ENCODE data around the gene RASA3.
"Not testable (repeated sequence)": the region's sequence is repeated elsewhere in the genome, so short reads cannot be mapped to it uniquely, and the experiment has no call there.

The RASA3 gene

GRCh38 chr13:114132419-114133121 is at the start of gene RASA3:
TSS of gene RASA3 (minus strand) at chr13:114132623. CDS start at chr13:114132489, 134 bp downstream.
- H3K36me3 ChIP-seq (ENCODE audit: control insufficient read depth, insufficient read depth, low read length): no peaks in the 10 kb centered on the region
- peaks cover 27% of the 10 kb centered on the region for H3K27me3 ChIP-seq (ENCODE audit: control insufficient read depth, insufficient read depth, low read length)
- H3K9me3 ChIP-seq (ENCODE audit: control insufficient read depth, low read length): no peaks in the 10 kb centered on the region
- H3K4me3 ChIP-seq (ENCODE audit: low read length): peak within 1 kb of the TSS; percentile 49
- H3K9ac ChIP-seq (ENCODE audit: low read length): peak within 1 kb of the TSS; percentile 61
- peaks cover 25% of the 10 kb centered on the region for H3K4me1 ChIP-seq (ENCODE audit: control insufficient read depth, insufficient read depth, low read length)

GRCh38 chr13:114179087-114179658 is 46.8 kb upstream of the RASA3 start, which contains the start of gene CFAP97D2:
TSS of gene CFAP97D2 (plus strand) at chr13:114179257. CDS start at chr13:114179331, 74 bp downstream.
- Histone ChIP-seq H3K9ac (ENCODE audit: low read length) (no peak within 1 kb of the TSS), H3K4me3 (ENCODE audit: low read length) (no peak within 1 kb of the TSS), H3K36me3 (ENCODE audit: control insufficient read depth, insufficient read depth, low read length) (no peaks in the 10 kb centered on the region), H3K27me3 (ENCODE audit: control insufficient read depth, insufficient read depth, low read length) (peaks cover 10% of the 10 kb centered on the region), H3K4me1 (ENCODE audit: control insufficient read depth, insufficient read depth, low read length) (no peaks in the 10 kb centered on the region), H3K9me3 (ENCODE audit: control insufficient read depth, low read length) (no peaks in the 10 kb centered on the region)

- Histone ChIP-seq H3K9me3 (ENCODE audit: control insufficient read depth, low read length) (no peaks in the 10 kb centered on the region), H3K27me3 (ENCODE audit: control insufficient read depth, insufficient read depth, low read length) (peaks cover 10% of the 10 kb centered on the region), H3K4me3 (ENCODE audit: low read length) (no peak overlapping the region), H3K4me1 (ENCODE audit: control insufficient read depth, insufficient read depth, low read length) (no peaks in the 10 kb centered on the region), H3K36me3 (ENCODE audit: control insufficient read depth, insufficient read depth, low read length) (no peaks in the 10 kb centered on the region), H3K9ac (ENCODE audit: low read length) (no peak overlapping the region)
Observed at GRCh38 chr13:114177245-114178010, 45.0 kb upstream of the RASA3 start.

- H3K36me3 ChIP-seq (ENCODE audit: control insufficient read depth, insufficient read depth, low read length); H3K9me3 ChIP-seq (ENCODE audit: control insufficient read depth, low read length): not testable (repeated sequence)
Observed at GRCh38 chr13:114176359-114176902, 44.0 kb upstream of the RASA3 start.

GRCh38 chr13:114174529-114174961 is 42.1 kb upstream of the RASA3 start:
- Histone ChIP-seq H3K4me3 (ENCODE audit: low read length) (no peak overlapping the region), H3K9ac (ENCODE audit: low read length) (no peak overlapping the region), H3K4me1 (ENCODE audit: control insufficient read depth, insufficient read depth, low read length) (no peaks in the 10 kb centered on the region), H3K36me3 (ENCODE audit: control insufficient read depth, insufficient read depth, low read length) (no peaks in the 10 kb centered on the region), H3K27me3 (ENCODE audit: control insufficient read depth, insufficient read depth, low read length) (peaks cover 10% of the 10 kb centered on the region), H3K9me3 (ENCODE audit: control insufficient read depth, low read length) (no peaks in the 10 kb centered on the region)

More at GRCh38 chr13:114176359-114176902, 44.0 kb upstream of the RASA3 start:
- H3K9ac ChIP-seq (ENCODE audit: low read length); H3K27me3 ChIP-seq (ENCODE audit: control insufficient read depth, insufficient read depth, low read length); H3K4me3 ChIP-seq (ENCODE audit: low read length); H3K4me1 ChIP-seq (ENCODE audit: control insufficient read depth, insufficient read depth, low read length): not testable (repeated sequence)

- no peaks in the 10 kb centered on the region for H3K4me1 ChIP-seq (ENCODE audit: control insufficient read depth, insufficient read depth, low read length)
- no peaks in the 10 kb centered on the region for H3K9me3 ChIP-seq (ENCODE audit: control insufficient read depth, low read length)
- no peak overlapping the region for H3K4me3 ChIP-seq (ENCODE audit: low read length)
- no peaks in the 10 kb centered on the region for H3K36me3 ChIP-seq (ENCODE audit: control insufficient read depth, insufficient read depth, low read length)
- H3K27me3 ChIP-seq (ENCODE audit: control insufficient read depth, insufficient read depth, low read length): peaks cover 4% of the 10 kb centered on the region
- no peak overlapping the region for H3K9ac ChIP-seq (ENCODE audit: low read length)
Observed at GRCh38 chr13:114173745-114174144, 41.3 kb upstream of the RASA3 start.

- H3K4me1 ChIP-seq (ENCODE audit: control insufficient read depth, insufficient read depth, low read length): no peaks in the 10 kb centered on the region
- no peak overlapping the region for H3K4me3 ChIP-seq (ENCODE audit: low read length)
- H3K27me3 ChIP-seq (ENCODE audit: control insufficient read depth, insufficient read depth, low read length): no peaks in the 10 kb centered on the region
- H3K9me3 ChIP-seq (ENCODE audit: control insufficient read depth, low read length): no peaks in the 10 kb centered on the region
- H3K9ac ChIP-seq (ENCODE audit: low read length): no peak overlapping the region
- H3K36me3 ChIP-seq (ENCODE audit: control insufficient read depth, insufficient read depth, low read length): no peaks in the 10 kb centered on the region
Observed at GRCh38 chr13:114173272-114173671, 40.8 kb upstream of the RASA3 start.

GRCh38 chr13:114167885-114168284 is 35.5 kb upstream of the RASA3 start:
- Histone ChIP-seq H3K9me3 (ENCODE audit: control insufficient read depth, low read length) (no peaks in the 10 kb centered on the region), H3K4me1 (ENCODE audit: control insufficient read depth, insufficient read depth, low read length) (no peaks in the 10 kb centered on the region), H3K9ac (ENCODE audit: low read length) (no peak overlapping the region), H3K4me3 (ENCODE audit: low read length) (no peak overlapping the region), H3K36me3 (ENCODE audit: control insufficient read depth, insufficient read depth, low read length) (no peaks in the 10 kb centered on the region), H3K27me3 (ENCODE audit: control insufficient read depth, insufficient read depth, low read length) (peaks cover 20% of the 10 kb centered on the region)

- peaks cover 24% of the 10 kb centered on the region for H3K27me3 ChIP-seq (ENCODE audit: control insufficient read depth, insufficient read depth, low read length)
- no peaks in the 10 kb centered on the region for H3K4me1 ChIP-seq (ENCODE audit: control insufficient read depth, insufficient read depth, low read length)
- H3K9ac ChIP-seq (ENCODE audit: low read length): no peak overlapping the region
- H3K4me3 ChIP-seq (ENCODE audit: low read length): no peak overlapping the region
- no peaks in the 10 kb centered on the region for H3K36me3 ChIP-seq (ENCODE audit: control insufficient read depth, insufficient read depth, low read length)
- H3K9me3 ChIP-seq (ENCODE audit: control insufficient read depth, low read length): no peaks in the 10 kb centered on the region
Observed at GRCh38 chr13:114167426-114167825, 35.0 kb upstream of the RASA3 start.

GRCh38 chr13:114166381-114167131 is 34.1 kb upstream of the RASA3 start:
- Histone ChIP-seq H3K9me3 (ENCODE audit: control insufficient read depth, low read length) (no peaks in the 10 kb centered on the region), H3K27me3 (ENCODE audit: control insufficient read depth, insufficient read depth, low read length) (peaks cover 32% of the 10 kb centered on the region), H3K4me1 (ENCODE audit: control insufficient read depth, insufficient read depth, low read length) (no peaks in the 10 kb centered on the region), H3K36me3 (ENCODE audit: control insufficient read depth, insufficient read depth, low read length) (no peaks in the 10 kb centered on the region), H3K9ac (ENCODE audit: low read length) (no peak overlapping the region), H3K4me3 (ENCODE audit: low read length) (no peak overlapping the region)

GRCh38 chr13:114164681-114165429 is 32.4 kb upstream of the RASA3 start:
- no peaks in the 10 kb centered on the region for H3K36me3 ChIP-seq (ENCODE audit: control insufficient read depth, insufficient read depth, low read length)
- peaks cover 38% of the 10 kb centered on the region for H3K27me3 ChIP-seq (ENCODE audit: control insufficient read depth, insufficient read depth, low read length)
- no peaks in the 10 kb centered on the region for H3K4me1 ChIP-seq (ENCODE audit: control insufficient read depth, insufficient read depth, low read length)

More at GRCh38 chr13:114164681-114165429, 32.4 kb upstream of the RASA3 start:
- Histone ChIP-seq H3K4me3 (ENCODE audit: low read length) (no peak overlapping the region), H3K9me3 (ENCODE audit: control insufficient read depth, low read length) (no peaks in the 10 kb centered on the region), H3K9ac (ENCODE audit: low read length) (no peak overlapping the region)

Measured in mucosa of stomach (tissue), 1 donor.